ENCODE results near the gene ULBP3.
"Not testable (repeated sequence)": the region's sequence is repeated elsewhere in the genome, so short reads cannot be mapped to it uniquely, and the experiment has no call there.

Gene ULBP3

DNA sequence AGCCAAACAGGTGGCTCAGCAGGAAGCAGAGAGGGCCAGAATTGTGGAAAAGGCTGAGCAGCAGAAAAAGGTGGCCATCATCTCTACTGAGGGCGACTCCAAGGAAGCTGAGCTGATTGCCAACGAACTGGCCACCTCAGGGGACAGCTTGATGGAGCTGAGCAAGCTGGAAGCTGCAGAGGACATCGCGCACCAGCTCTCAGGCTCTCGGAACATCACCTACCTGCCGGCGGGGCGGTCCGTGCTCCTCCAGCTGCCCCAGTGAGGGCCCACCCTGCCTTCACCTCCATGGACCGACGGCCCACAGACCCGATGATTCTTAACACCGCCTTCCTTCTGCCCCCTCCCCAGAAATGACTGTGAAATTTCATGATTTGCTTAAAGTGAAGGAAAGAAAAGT is 25.8 kb downstream of the ULBP3 start:
- no peak for DNase-seq (ENCODE audit: low read depth in 3 of 3)

DNA sequence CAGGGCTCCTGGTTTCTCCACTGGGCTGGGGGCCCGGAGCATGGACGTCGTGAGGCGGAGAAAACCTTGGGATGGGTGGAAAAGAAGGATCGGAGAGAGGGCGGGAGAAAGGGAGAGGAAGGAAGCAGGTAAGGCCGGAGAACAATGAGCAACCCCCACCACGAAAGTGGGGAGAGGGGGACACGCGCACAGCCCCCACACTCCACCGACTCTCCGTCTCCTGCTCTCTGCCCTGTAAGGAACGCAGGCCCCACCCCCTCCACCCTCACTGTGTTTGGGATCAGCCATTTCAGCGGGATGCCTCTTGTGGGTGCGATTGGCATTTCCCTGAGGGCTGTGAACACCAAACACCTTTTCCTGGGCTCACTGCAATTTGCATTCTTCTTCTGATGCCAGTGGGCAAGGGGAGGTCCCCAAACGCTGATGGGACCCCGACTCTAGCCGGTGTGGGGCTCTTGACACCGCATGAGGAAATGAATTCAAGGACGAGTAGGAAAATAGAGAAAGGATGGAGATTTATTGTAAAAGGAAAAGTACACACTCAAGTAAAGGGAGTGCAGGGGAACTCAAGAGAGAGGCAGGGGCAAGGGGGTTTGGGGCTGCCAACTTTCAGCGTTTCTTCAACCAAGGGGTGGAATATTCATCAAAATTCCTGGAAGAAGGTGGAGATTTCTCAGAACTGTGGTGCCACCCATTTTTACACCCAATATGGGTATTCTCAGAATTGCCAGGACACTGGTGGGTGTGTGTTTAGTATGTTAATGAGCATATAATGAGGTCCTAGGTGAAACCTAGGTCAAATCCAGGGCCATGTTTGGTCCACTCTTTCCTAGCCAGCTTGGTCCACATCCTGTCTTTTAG is 30.5 kb downstream of the ULBP3 start:
- DNase-seq (ENCODE audit: low read depth in 3 of 3): no peak

DNA sequence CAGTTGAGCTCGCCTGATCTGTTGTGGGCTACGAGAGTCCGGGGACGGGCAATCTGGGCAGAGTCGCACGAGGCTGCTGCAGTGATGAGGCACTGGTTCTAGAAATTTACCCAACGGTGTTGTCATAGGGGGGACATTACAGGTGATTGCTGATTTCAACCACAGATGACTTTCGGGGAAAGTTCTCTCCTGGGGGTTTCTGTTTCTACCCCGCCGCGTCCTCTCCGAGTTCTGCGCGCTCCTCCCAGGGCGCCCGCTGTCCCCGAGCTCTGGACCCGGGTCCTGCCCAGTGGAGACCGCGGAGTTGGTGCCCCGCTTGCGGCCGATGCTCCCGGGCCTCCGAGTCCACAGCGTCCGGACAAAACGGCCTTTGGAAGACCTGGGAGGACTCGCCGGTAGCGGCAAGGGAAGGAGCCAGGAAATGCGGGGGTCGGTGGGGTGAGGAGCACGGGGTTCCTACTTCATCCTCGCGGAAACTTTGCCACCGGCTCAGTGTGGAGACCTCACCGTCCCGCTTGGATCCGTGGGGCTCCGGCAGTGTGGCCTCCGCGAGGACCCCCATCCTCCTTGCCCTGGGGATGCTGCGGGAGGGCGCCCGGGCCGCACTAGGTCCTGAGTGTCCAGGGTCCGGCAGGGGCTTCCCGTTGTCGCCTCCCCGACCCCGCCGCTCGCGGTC is 31.3 kb downstream of the ULBP3 start:
- DNase-seq (ENCODE audit: low read depth in 3 of 3): no peak

DNA sequence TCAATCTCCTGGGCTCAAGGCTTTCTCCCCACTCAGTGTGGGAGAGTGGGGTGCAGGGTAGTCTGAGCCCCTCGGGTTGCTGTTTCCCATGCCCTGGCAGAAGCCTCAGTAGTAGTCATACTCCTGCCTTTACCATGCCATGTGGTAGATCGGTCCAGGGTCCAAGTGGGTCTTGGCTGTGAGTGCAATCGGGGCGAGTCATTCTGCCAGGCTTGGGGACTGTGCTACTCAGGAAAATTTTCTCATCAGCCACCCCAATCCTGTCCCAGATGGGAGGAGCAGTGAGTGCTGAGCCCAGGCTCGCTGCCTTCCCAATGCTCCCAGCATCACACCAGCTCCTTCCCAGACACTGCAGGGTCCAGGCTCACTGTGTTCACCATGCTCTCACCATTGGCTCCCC is 32.8 kb downstream of the ULBP3 start:
- DNase-seq (ENCODE audit: low read depth in 3 of 3): no peak

DNA sequence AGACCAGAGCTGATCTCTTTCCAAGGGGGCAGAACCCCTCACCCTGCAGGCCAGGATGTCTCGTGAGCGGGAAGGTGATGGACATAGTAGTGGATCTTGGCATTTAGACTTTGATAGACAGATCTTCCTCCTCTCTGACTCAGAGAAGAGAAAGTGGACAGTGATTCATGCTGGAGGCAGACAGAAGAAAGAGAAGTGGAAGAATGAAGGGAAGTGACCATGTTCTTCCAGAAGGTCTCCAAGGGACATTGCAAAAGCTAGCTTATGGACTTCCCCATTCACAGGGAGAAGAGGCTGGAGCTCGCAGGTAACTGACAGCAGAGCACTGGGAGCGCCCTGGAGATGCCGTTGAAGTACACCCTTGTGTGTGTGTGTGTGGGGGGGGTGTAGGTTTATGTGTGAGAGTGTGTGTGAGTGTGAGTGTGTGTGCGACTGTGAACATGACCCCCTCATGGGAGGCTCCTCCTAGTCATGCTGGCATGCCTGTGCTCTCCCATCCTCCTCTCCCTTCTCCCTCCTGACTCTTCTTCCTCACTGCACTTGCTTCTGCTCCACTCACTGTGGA is 35.6 kb downstream of the ULBP3 start:
- DNase-seq (ENCODE audit: low read depth in 3 of 3): no peak

DNA sequence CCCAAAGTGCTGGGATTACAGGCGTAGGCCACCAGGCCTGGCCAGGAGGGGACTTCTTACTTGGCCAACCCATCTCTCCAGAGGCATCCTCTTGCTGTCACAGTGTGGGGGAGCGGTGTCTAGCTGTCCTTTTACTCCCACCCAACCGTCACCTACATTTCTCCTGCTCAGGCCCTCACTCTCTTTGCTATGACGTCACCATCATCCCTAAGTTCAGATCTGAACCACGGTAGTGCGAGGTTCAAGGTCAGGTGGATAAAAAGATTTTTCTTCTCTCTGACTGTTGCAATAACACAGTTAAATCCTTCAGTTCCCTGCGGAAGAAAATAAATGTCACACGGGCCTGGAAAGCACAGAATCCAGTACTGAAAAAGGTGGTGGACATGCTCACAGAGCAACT is 36.3 kb downstream of the ULBP3 start:
- no peak for DNase-seq (ENCODE audit: low read depth in 3 of 3)

DNA sequence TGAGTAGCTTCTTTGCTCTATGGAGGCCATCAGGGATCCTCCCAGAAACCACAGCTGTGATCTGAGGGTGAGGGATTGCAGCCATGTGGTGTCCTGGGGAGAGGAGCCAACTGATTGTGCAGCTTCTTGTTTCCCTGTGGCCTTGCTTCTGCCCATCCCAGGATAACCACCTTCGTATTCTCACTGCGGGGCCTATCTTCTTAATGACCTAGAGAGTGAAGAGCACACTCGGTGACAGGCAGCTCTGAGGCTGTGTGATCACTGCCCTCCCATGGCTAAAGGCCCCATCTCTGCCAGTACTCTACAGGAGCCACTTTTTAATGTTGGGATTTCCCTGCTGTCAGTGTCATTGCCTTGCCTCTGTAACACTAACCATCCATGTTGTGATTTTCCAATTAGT is 38.3 kb downstream of the ULBP3 start:
- DNase-seq (ENCODE audit: low read depth in 3 of 3): no peak

DNA sequence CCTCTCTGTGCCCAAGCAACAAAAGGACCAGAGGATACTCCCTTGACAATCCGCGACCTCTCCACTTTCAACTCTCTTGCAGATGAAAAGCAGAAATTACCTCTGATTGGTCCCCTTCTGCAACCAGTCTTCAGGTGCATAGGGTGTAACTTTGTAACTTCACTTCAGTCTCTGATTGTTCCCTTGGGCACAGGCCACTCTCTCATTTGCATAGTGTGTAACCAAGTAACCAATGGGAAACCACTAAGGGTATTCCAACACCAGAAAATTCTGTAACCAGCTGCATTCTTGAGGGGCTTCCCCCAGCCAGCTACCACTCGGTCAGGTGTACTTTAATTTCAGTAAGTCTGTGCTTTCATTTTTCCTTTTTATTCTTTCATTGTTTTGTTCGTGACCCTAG is 39.2 kb downstream of the ULBP3 start:
- DNase-seq (ENCODE audit: low read depth in 3 of 3): no peak

DNA sequence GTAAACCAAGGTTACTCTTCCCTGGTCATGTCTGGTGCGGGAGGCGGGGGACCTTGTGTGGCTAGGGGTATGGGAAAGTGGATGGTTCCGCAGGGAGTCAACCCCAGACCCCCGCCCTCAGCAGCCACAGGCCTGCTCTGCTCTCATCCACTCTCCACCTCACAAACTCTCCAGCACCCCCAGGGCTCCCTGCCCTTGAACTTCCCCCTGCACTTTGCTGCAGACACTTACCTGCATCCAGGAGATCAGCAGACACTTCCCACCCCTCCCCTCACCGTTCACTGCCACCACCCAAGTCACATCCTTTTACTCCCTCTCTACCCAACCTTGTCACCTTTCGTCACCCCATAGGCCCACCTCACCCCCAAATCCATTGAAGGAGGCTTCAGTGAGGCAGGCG is 39.6 kb downstream of the ULBP3 start:
- no peak for DNase-seq (ENCODE audit: low read depth in 3 of 3)

DNA sequence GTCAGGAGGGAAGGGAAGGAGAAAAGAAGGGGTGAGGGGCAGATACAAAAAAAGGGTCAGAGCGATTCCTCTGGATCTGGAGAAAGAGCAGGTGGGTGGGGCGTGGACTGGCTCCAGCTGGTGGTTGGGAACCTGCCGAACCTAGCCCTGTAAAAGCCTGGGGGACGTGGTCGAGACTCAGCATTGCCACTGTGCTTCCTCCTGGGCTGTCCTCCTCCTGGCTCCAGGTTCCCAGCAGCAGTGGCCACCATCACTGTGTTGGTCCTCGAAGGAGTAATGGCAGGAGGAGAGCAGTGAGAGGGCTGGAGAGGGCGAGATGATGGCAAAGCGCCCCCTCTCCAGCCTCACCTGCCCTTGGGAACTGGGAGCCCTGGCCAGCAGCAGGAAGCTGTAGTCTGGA is 40.1 kb downstream of the ULBP3 start:
- no peak for DNase-seq (ENCODE audit: low read depth in 3 of 3)

DNA sequence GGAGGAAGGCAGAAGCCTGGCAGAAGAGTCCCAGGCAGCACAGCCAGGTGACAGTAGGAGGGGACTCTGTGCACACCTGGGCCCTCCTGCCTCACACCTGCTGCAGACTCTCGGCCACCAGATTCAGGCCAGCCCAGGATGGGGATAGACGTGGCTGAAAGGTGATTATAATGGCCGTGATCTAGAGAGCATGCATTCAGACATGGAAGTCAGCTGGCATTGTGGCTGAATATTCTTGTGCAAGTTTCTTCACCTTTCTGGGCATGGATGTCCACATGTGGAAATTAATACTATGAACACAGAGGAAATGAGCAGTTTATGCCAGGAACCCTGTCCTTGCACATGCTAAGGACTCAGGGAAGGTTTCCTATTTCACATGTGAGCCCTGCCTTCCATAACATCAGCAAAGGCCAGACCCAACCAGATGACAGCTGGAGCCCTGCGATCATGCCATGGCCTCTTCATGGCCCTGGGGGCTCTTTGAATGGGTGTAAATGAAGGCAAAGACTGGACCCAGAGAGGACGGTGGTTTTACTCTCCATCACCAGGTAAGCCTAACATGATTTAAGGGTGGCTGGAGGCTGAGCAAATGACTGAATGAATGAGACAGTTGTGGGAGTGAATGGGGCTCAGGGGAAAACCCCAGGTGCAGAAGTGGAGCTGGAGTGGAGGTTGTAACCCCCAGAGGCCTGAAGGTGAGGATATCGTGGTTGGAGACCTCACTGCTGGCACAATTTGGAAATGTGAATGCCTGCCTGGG is 40.9 kb downstream of the ULBP3 start:
- no peak for DNase-seq (ENCODE audit: low read depth in 3 of 3)

DNA sequence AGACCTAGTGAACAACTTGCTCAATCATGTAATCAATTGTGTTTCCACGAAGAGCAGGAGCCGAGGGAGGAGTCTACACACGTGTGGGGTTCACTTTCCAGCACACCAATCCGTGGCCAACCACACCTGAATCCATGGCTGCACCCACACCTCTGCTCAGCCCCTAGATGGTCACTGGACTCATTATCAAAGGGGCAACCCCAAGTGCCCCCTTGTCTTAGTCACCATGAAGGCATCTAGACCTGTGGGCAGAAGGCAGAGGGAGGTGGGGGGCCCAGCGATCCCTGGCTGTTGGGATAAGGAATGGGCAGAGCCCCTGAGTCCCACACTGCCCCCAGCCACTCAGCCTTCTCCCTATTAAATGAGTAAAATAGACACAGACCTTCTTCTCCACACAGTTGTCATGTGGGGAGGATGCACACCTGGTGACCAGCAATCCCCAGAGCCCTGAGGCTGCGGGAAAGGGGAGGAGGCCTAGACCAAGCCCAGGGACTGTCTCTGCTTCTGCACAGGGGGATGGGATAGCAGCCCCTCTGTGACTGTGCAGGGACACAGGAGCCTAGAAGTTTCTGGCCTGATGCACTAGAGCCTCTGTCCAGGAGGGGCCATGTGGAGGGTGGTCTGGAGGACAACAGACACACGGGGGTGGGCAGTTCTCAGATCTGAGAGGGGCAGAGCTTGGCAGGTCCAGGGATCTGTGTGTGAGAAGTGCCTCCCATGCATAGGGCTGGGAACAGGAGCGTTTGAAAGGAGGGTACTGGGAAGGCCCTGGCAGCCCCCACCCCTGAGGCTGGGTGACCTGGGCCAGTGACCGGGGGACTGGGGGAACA is 41.7 kb downstream of the ULBP3 start:
- no peak for DNase-seq (ENCODE audit: low read depth in 3 of 3)

DNA sequence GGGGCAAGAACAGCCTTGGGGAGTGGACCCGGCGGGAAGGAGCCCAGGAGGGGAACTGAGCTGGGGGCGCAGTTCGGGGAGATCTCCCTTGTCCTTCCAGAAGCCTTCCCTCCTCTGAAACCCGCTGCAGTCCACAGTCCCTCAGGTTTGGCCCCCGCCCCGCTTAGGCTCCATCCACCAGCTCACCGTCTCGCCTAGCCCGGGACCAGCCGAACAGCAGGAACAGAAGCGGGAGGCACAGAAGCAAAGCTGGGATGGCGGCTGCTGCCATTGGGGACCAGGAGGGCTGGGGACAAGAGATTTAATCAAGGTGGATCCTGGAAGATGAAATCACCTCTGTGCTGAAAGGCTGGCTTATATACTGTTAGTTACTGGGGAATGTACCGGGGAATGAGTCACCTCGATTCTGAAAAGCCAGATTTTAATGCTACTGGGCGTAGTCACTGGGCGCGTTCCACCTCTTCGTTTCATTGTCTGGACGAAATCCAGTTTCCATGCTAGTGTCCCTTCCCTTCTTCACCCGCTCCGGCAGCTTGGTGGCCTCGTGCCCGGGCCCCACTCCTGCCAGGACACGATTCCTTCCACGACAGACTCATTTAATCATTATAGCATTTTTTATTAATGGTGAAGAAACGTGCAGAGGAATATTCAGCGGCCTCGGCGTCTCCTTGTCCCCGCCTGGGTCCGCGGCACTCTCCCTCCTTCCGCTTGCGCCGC is 43.6 kb downstream of the ULBP3 start, which contains the start of gene RAET1L:
Gene RAET1L, minus strand, starts transcription at position 332 of the 717 bp plus-strand sequence. Its CDS starts 61 bp downstream, at position 271.
- DNase-seq (ENCODE audit: low read depth in 3 of 3): peak in 1 of 3 experiments; percentile 25

DNA sequence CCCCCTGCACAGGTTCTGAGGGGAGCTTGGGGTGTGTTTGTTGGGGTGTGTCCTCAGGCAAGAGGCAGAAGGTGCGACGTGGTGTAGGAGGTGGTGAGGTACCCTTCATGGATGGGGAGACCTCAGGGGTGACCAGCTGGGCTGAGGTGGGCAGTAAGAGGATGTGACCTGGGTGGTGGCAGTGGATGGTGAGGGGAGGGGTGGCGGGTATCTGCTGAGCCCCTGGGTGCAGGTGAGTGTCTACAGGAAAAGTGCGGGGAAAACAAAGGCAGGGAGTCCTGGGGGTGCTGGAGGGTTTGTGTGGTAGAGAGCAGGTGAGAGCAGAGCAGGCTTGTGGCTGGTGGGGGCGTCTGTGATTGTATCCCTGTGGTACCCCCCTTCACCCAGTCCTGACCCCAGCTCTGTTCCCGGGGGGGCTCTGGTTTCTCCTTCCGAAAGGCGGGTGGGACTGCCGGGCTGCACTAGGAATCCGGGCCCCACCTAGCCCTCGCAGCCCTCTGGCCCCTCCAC is 44.2 kb downstream of the ULBP3 start:
- DNase-seq (ENCODE audit: low read depth in 3 of 3): no peak

DNA sequence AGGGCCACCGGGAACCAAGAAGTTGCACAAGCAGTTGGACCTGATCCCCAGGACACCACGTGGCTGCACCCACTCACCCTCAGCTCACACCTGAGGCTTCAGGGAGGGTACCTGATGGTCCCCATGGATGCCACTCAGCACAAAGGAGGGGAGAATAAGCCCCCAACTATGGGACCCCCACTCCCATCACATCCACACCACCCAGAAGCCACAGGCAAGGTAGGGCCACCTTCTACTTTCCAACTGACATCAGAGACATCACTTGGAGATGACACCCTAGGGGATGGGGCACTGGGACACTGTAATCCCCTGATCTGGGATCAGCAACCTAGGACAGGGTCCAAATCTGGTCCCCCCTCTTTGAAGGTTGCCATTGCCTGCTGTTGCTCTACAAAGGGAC is 44.9 kb downstream of the ULBP3 start:
- not testable (repeated sequence) for DNase-seq (ENCODE audit: low read depth in 3 of 3)

DNA sequence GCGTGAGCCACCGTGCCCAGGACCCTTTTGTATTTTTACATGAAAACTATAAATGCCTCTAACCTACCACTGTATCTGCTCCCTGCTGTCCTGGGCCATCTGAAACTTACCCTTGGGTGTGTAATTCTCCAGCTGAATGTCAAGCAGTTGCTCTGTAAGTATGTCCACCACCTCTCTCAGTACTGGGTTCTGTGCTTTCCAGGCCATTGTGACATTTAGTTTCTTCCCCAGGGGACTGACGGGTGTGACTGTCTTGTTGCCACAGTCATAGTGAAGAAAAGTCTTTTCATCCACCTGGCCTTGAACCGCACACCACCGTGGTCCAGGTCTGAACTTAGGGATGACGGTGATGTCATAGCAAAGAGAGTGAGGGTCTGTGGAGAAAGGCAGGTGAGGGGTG is 47.1 kb downstream of the ULBP3 start:
- not testable (repeated sequence) for DNase-seq (ENCODE audit: low read depth in 3 of 3)

DNA sequence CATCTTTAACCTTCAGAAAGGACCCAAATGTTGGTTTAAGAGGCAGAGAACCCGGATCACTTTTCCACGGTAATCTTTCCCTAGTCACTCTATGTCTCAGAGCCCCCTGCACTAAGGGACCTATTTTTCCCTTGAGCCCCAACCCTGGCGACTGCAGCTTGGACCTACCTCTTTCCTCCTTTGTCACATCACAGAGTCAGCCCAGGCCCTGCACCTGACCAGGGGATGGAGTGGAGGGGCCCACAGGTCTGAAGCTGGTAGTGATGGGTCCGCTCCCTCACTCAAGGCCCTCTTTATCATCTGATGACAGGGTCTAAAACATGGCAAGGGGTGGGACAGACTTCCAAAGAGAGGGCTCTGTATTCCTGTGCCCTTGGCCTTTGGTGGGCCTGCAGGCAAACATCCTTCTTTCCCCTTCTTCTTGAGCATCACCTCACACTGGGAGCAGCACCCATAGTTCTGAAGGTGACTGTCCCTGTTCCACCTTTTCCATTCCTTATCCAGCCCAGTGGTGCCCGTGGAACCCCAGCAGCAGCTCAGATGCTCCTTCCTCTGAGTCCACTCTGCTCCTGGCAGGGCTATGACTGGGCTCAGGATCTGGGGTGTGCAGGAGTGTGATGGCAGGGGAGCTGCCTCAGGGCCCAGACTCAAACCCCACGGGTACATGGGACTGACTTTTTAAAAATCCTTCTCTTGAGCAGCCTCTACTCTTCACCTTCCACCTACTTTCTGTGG is 49.9 kb downstream of the ULBP3 start:
- DNase-seq (ENCODE audit: low read depth in 3 of 3): no peak

DNA sequence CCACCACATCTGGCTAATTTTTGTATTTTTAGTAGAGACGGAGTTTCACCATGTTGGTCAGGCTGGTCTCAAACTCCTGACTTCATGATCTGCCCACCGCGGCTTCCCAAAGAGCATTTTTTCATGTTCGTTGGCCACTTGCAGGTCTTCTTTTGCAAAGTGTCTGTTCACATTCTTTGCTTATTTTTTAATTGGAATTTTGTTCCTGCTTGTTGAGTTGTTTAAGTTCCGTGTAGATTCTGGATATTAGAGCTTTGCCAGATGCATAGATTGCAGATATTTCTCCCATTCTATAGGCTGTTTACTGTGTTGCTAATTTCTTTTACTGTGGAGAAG is 51.8 kb downstream of the ULBP3 start:
- not testable (repeated sequence) for DNase-seq (ENCODE audit: low read depth in 3 of 3)

DNA sequence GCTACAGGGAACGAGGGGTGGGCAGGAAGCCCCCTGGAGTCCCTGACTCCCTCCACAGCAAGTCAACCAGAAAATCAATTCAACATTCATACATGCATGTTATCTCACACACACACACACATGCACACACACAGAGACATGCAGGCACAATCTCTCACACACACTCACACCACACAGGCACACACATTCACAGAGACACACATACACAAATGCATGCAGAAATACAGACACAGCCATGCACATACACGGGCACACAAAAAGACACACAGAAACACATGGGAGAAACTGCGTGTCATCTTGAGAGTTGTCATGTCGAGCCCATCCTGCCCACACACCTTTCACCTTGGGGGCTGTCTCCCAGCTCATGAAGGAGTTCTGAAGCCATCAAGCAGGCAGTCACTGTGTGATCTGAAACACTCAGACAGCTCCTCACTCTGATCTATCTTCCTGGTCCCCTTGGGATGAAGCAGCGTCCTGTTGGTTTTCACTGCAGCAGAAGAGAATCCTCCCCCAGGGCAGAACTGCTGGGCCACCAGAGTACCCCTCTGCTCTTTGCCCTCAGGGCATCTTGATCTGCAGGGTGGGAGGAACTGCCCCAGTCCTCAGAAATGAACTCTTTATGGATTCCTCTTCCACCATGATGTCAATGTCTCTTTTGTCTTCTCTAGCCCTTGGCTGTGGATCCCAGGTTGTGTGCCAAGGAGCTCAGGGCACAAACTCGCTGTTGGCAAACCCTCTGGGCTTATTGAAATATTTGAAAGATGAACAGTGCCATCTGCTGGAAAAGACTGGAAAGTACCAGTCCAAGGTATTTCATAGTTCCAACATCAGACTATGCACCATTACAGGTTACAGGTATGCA is 52.4 kb downstream of the ULBP3 start:
- DNase-seq (ENCODE audit: low read depth in 3 of 3): peak in 1 of 3 experiments; percentile 54
